Islet of Langerhans (tissue), 1 donor: Measurements from ENCODE around the gene IMPDH2.
"Not testable (repeated sequence)": the region's sequence is repeated elsewhere in the genome, so short reads cannot be mapped to it uniquely, and the experiment has no call there.

ENCODE experiments used
- FAIRE-seq: peaks from one replicate; lab custom pipeline; 2011; peaks lifted over from hg19 to GRCh38; lab: Jason Lieb, UNC

Gene IMPDH2

DNA sequence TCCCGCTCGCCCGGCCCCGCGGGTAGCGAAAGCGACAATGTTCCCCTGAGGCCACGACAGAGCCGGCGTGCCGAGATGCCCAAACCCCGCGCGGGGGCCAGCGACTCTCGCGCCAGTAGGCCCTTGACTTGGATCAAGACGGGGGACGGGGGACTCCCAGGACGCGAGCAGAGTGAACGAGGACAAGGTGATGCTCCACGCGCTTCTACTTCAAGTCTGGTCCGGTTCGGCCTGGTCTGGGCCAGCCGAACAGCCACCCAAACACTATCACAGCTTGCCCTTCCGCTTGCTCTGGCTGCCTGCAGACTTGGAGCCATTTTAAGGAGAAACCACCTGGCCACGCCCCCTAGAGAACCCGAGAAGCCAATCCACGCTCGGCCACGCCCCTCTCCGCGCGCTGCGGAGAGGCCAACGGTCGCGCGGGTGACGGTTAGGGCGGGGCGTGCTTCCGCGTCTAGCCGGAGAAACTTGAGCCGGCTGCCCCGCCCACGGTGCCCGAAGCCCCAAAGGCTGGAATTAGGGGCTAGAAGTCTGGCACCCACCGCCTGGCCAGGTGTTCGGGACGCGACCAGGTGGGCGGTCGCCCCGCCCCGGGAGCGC lies 7.9 kb downstream of the IMPDH2 start:
- no peak for FAIRE-seq

DNA sequence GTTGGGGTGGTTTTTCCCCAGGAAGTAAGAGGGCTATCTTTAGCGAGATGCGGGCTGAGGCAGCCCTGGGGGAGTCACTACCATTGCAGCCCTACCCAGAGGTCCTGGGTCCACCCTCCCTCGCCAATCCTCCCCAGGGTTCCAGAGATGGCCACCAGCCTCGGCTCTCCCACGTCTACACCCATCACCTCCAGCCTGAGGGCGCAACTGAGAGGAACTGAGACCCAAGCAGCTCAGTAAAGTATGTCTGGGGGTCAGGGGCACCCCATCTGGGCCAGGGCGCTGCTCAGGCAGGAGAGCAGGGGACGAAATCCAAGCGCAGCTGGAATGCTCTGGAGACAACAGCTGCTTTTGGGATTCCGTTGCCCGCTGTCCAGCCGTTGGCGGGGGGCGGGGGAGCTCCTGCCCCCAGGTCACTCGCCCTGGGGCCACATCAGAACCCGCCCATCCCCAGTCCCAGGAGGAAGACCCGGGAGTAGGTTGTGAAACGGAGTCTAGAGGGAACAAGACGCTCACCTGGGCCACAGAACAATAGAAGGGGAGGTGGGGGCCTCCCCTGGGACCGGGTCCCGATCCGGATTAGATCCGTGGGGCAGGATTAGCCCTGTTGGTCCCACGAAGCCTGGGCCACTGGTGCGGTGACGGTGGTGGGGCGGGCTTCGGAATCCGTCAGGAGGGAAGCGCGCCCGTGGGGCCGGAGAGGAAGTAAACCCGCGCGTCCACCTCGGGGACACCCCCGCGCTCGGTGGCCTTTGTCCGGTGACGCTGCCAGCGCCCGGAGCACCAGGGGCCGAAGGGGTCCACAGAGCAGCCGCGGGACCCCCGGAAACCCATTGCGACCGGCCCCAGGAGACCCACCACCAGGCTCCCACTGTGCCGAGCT lies 8.6 kb downstream of the IMPDH2 start:
- FAIRE-seq: no peak

DNA sequence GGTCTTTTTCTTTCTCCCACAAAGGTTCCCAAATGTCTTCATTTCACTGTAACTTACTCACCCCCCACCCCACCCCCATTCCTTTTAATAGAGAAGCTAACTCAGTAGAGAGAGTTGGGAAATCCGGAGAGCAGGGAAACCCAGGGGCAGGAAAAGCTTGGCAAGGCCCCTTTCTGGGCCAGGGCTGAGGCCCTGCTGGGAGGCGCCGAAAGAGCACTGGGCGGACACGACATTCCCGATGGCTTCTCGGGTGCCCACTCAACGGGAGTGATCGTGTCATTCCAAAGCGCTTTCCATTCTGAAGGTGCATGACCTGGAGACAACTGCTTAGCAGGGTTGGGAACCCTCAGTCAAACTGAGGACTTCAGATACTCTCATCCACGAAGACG lies 9.3 kb downstream of the IMPDH2 start:
- FAIRE-seq: no peak

- FAIRE-seq: no peak
Observed at GRCh38 chr3:49018707-49019006, 10.5 kb downstream of the IMPDH2 start.

- FAIRE-seq: no peak
Observed at GRCh38 chr3:49017971-49018706, 11.1 kb downstream of the IMPDH2 start, which contains the start of gene DALRD3. Gene DALRD3, minus strand, starts transcription at chr3:49018580. Its CDS starts 16 bp downstream, at chr3:49018564.

- FAIRE-seq: no peak
Observed at GRCh38 chr3:49017229-49017970, 11.8 kb downstream of the IMPDH2 start.

GRCh38 chr3:49016414-49017228 lies 12.6 kb downstream of the IMPDH2 start:
- no peak for FAIRE-seq

DNA sequence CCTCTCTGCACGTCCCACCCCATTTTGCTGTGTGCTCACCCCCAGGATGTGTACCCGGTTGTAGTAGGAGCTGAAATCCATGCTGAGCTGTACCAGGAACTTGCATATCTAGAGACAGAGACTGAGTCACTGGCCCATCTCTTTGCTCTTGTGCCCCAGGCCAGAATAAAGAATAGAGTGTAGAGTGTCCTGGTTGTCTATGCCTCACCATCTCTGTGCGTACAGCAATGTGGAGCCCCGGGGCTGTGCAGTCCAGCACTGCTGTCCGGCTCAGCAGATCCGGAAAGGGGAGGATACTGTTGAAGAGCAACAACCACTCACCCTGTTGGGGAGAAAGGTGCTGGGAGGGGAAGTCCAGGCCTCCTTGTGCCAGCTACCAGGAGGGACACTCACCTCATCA lies 13.4 kb downstream of the IMPDH2 start:
- no peak for FAIRE-seq

DNA sequence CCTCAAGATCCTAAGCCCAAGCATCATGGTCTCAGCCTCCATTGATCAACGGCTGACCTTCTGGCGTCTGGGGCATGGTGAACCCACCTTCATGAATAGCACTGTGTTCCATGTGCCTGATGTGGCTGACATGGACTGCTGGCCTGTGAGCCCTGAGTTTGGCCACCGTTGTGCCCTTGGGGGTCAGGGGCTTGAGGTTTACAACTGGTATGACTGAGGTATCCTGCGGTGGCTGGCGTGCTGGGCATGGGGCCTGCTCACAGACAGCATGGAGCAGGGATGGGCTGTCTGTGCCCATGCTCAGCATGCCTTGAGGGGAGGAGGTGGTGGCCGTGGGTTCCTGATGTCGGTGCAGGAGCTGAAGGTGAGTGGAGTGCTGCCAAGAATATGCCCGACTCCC lies 14.1 kb downstream of the IMPDH2 start:
- no peak for FAIRE-seq

- FAIRE-seq: no peak
Observed at GRCh38 chr3:49013738-49014660, 15.2 kb downstream of the IMPDH2 start.

- FAIRE-seq: no peak
Observed at GRCh38 chr3:49013113-49013737, 16.0 kb downstream of the IMPDH2 start.

- FAIRE-seq: no peak
Observed at GRCh38 chr3:49012441-49013017, 16.7 kb downstream of the IMPDH2 start.

DNA sequence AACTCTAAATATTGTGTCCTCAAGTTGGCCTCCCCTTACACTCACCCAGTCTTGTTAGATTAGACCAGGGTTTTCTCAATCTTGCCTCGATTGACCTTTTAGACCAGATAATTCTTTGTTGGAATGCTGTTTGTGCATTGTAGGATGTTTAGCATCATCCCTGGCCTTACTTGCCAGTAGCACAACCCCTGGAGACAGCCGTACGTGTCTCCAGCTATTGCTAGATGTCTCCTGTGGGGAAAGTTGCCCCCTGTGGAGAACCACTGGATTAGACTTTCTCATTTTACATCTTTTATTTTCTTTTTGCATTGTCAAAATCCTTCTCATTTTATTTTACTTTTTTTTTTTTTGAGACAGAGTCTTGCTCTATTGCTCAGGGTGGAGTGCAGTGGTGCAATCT lies 19.8 kb downstream of the IMPDH2 start:
- FAIRE-seq: no peak

GRCh38 chr3:49008627-49009026 lies 20.6 kb downstream of the IMPDH2 start:
- not testable (repeated sequence) for FAIRE-seq

DNA sequence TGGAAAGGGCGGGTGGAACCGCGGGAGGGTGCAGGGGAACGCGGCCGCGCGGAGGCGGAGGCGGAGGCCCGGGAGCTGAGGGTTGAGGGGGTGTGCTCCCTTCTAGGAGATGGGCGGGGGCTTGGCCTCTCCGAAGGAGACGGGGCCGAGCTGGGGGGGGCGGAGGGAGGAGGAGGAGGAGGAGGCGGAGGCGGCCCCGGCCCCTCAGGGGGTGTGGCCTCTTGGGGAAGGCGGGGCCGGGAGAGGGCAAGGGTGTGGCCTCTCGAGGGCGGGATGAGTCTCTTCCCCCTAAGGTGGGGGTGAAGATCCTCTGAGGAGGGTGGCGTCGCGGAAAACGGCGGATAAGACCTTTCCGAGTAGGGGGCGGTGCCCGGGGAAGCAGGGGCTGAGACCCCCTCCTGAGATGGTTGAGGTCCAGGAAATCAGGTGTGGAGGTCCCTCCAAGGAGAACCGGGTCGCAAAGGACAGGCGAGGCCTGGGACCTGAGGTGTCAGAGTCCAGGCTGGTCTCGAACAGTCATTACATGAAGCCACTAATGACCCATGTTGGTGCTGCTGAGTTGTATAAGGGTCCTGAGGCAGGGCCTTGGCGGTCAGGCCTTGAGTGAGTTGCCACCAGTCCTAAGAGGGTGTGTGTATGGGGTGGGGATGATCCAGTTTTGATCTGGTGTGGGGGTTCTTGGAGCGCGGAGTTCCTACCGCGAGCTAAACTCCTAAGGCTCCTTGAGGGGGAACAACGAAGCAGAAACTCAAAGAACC lies 21.2 kb downstream of the IMPDH2 start:
- FAIRE-seq: no peak

DNA sequence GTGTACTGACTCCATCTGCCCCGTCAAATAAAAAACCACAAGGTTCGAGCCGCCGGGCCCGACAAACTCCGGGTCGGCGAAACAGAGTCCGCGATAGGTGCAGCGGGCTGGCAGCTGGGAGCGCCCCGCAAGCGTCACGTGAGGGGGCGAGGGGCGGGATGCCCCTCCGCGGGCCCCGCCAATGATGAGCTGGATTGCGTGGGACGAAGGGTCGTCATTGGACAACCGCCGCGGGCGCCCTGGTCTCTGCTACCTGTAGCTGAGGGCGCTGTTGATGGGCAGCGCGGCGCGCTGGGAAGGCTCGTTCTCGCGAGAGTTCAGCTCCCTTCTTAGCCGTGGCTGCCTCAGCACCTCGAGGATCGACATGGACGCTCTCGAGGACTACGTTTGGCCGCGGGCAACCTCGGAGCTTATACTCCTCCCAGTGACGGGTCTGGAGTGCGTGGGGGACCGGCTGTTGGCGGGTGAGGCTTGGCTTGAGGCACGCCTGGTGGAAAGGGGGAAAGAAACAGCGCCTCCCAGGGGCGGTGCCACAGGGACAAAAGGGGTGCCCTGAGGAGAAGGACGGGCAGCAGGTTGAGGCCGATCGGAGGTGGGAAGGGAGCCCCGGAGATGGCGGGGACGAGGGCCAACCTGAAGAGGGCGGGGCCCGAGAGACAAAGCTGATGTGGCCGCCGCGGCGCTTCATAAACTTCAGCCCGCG lies 22.0 kb downstream of the IMPDH2 start, which contains the start of gene WDR6:
WDR6 (plus strand) TSS at position 324 of the 703 bp plus-strand sequence; CDS start at position 365, 41 bp downstream.
- peak; percentile 89 for FAIRE-seq

- FAIRE-seq: no peak
Observed at GRCh38 chr3:49006408-49007067, 22.7 kb downstream of the IMPDH2 start.

DNA sequence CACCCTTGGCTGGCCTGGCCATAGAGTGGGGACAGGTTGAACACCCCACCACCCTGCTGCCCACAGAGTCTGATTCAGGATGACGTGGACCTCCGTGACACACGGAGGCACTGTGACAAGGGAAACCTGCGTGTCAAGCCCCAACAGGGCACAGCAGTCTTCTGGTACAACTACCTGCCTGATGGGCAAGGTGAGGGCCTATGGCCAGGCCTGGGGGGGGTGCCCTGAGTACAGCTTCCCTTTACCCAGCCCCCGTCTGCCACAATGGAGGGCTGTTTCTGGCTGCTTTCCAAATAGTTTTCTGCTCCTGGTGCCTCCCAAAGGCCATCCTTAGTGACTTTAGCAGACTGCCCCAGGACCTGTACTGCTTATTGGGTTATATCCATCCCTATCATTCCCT lies 23.2 kb downstream of the IMPDH2 start:
- FAIRE-seq: no peak
